KMS-11 (cell line): ENCODE measurements around the gene DSN1.

Experiments
- H2AFZ ChIP-seq: fragments of 200-600 bp; sonication (generic); 2 replicates; pipeline ENCODE4 v1.6.1; 2016; ENCODE audit warnings: antibody characterized with exemption, mixed run types, low read depth
- H3K27ac ChIP-seq: fragments of 200-600 bp; sonication (generic); 2 replicates; pipeline ENCODE4 v1.6.1; 2016; ENCODE audit warnings: mild to moderate bottlenecking, mixed run types
- H3K27me3 ChIP-seq: fragments of 200-600 bp; sonication (generic); 2 replicates; pipeline ENCODE4 v1.6.1; 2017; ENCODE audit warnings: mild to moderate bottlenecking, low read depth, mixed run types, moderate library complexity; ENCODE audit not compliant: insufficient read depth
- H3K36me3 ChIP-seq: fragments of 200-600 bp; sonication (generic); 2 replicates; pipeline ENCODE4 v1.6.1; 2017; ENCODE audit warnings: mild to moderate bottlenecking, mixed run types; ENCODE audit not compliant: insufficient read depth
- H3K4me1 ChIP-seq: fragments of 200-600 bp; sonication (generic); 2 replicates; pipeline ENCODE4 v1.6.1; 2016; ENCODE audit warnings: mild to moderate bottlenecking, low read depth, mixed run types; ENCODE audit not compliant: poor library complexity, severe bottlenecking
- H3K4me2 ChIP-seq: fragments of 200-600 bp; sonication (generic); 2 replicates; pipeline ENCODE4 v1.7.0; 2016; ENCODE audit warnings: mild to moderate bottlenecking, mixed run types
- H3K4me3 ChIP-seq: fragments of 200-600 bp; sonication (generic); IDR thresholded peaks from 2 replicates; pipeline ENCODE4 v1.6.1; 2017; ENCODE audit warnings: low read depth, low read length, mixed read lengths; ENCODE audit not compliant: insufficient read depth
- H3K79me2 ChIP-seq: fragments of 200-600 bp; sonication (generic); 2 replicates; pipeline ENCODE4 v1.6.1; 2016; ENCODE audit warnings: low read depth, mixed run types; ENCODE audit not compliant: insufficient read depth
- H3K9ac ChIP-seq: fragments of 200-600 bp; sonication (generic); 2 replicates; pipeline ENCODE4 v1.6.1; 2016; ENCODE audit warnings: mild to moderate bottlenecking, mixed run types
- H4K20me1 ChIP-seq: fragments of 200-600 bp; sonication (generic); 2 replicates; pipeline ENCODE4 v1.6.1; 2016; ENCODE audit warnings: mild to moderate bottlenecking, mixed run types; ENCODE audit not compliant: insufficient read depth
- TF ChIP-seq, protein P1 (sequence below): fragments of 200-600 bp; sonication (generic); conservative IDR thresholded peaks from 2 replicates; pipeline ENCODE4 v1.6.1; 2017; ENCODE audit warnings: low read depth, mild to moderate bottlenecking, antibody characterized with exemption, low read length, moderate library complexity, mixed read lengths

DSN1 gene

DNA sequence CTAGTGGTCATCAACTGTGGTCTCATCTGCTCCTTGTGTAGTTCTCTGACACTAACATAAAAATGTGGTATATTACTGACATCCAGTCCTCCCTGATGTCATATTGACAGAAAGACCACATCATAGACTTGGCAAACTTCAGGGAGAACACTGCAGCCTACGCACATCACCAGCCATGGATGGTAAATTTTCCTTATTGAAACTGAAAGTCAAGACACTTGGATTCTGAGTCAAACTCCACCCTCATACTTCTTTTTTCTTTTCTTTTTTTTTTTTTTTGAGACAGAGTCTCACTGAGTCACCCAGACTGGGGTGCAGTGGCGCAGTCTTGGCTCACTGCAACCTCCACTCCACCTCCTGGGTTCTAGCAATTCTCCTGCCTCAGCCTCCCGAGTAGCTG, 53.1 kb downstream of the DSN1 start:
- H4K20me1 ChIP-seq: no peaks in the 10 kb centered on the region
- no peak overlapping the region for H3K27ac ChIP-seq
- no peaks in the 10 kb centered on the region for H3K4me1 ChIP-seq
- TF ChIP-seq, protein P1, sequence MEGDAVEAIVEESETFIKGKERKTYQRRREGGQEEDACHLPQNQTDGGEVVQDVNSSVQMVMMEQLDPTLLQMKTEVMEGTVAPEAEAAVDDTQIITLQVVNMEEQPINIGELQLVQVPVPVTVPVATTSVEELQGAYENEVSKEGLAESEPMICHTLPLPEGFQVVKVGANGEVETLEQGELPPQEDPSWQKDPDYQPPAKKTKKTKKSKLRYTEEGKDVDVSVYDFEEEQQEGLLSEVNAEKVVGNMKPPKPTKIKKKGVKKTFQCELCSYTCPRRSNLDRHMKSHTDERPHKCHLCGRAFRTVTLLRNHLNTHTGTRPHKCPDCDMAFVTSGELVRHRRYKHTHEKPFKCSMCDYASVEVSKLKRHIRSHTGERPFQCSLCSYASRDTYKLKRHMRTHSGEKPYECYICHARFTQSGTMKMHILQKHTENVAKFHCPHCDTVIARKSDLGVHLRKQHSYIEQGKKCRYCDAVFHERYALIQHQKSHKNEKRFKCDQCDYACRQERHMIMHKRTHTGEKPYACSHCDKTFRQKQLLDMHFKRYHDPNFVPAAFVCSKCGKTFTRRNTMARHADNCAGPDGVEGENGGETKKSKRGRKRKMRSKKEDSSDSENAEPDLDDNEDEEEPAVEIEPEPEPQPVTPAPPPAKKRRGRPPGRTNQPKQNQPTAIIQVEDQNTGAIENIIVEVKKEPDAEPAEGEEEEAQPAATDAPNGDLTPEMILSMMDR: no peak
- no peaks in the 10 kb centered on the region for H3K79me2 ChIP-seq
- H3K4me3 ChIP-seq: no peak overlapping the region
- H3K4me2 ChIP-seq: no peak overlapping the region
- no peak overlapping the region for H3K9ac ChIP-seq
- H2AFZ ChIP-seq: no peak overlapping the region
- H3K36me3 ChIP-seq: no peaks in the 10 kb centered on the region
- no peaks in the 10 kb centered on the region for H3K27me3 ChIP-seq

DNA sequence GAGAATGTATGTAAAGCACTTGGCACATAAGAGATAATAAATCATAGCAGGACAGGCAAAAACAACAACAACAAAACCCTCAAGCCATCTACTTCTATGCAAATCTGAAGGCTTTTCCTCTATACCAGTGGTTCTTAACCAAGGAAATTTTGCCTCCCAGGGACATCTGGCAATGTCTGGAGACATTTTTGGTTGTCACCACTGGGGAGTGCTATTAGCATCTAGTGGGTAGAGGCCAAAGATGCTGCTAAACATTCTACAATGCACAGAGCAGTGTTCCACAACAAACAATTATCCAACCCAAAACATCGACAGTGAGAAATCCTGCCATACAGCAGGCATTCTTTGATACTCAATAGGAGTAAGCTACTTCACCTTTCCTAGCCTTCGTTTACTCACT, 55.9 kb downstream of the DSN1 start:
- no peak overlapping the region for H3K9ac ChIP-seq
- no peaks in the 10 kb centered on the region for H3K36me3 ChIP-seq
- H4K20me1 ChIP-seq: no peaks in the 10 kb centered on the region
- no peak overlapping the region for H3K4me3 ChIP-seq
- no peaks in the 10 kb centered on the region for H3K4me1 ChIP-seq
- H2AFZ ChIP-seq: no peak overlapping the region
- no peak overlapping the region for H3K27ac ChIP-seq
- H3K27me3 ChIP-seq: no peaks in the 10 kb centered on the region
- TF ChIP-seq, protein P1: no peak
- no peaks in the 10 kb centered on the region for H3K79me2 ChIP-seq
- H3K4me2 ChIP-seq: no peak overlapping the region

DNA sequence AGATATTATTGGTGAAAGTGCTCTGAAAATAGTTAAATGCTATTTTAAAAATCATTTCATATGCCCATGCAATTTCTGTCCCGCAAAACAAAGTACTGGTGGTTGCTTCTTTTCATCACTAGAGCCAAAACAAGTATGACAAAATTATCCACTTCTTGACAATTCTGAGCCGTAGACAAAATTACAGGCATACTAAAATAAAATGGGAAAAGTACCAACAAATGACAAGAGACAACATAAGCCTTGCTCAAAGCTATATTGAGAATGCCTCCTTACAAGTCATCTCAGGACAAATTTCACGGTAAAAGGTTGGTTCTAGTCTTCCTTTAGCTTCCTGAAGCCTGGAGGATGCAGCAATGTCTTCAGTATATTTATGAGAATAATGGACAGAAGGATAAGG, 56.5 kb downstream of the DSN1 start:
- Histone ChIP-seq H2AFZ (no peak overlapping the region), H3K79me2 (no peaks in the 10 kb centered on the region), H3K36me3 (no peaks in the 10 kb centered on the region), H3K4me3 (no peak overlapping the region), H3K9ac (no peak overlapping the region), H3K27ac (no peak overlapping the region), H3K27me3 (no peaks in the 10 kb centered on the region), H3K4me1 (no peaks in the 10 kb centered on the region), H4K20me1 (no peaks in the 10 kb centered on the region), H3K4me2 (no peak overlapping the region)
- TF ChIP-seq, protein P1: no peak

DNA sequence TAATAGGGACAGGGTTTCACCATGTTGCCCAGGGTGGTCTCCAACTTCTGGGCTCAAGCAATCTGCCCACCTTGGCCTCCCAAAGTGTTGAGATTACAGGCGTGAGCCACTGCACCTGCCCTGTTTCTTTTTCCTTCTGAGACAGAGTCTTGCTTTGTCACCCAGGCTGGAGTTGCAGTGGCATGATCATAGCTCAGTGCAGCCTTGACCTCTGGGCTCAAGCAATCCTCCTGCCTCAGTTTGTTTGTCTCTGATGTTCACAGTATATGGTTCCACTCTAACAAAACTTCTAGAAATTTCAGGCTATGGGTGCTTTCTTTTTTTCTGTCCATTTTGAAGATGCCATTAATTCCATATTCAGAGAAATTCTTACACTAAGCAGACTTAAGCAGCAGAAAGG, 60.8 kb downstream of the DSN1 start:
- no peak overlapping the region for H3K4me2 ChIP-seq
- no peak overlapping the region for H2AFZ ChIP-seq
- H3K27ac ChIP-seq: no peak overlapping the region
- no peak overlapping the region for H3K9ac ChIP-seq
- no peaks in the 10 kb centered on the region for H3K36me3 ChIP-seq
- no peaks in the 10 kb centered on the region for H3K79me2 ChIP-seq
- no peaks in the 10 kb centered on the region for H3K4me1 ChIP-seq
- TF ChIP-seq, protein P1: no peak
- H3K4me3 ChIP-seq: no peak overlapping the region
- H3K27me3 ChIP-seq: no peaks in the 10 kb centered on the region
- H4K20me1 ChIP-seq: no peaks in the 10 kb centered on the region

DNA sequence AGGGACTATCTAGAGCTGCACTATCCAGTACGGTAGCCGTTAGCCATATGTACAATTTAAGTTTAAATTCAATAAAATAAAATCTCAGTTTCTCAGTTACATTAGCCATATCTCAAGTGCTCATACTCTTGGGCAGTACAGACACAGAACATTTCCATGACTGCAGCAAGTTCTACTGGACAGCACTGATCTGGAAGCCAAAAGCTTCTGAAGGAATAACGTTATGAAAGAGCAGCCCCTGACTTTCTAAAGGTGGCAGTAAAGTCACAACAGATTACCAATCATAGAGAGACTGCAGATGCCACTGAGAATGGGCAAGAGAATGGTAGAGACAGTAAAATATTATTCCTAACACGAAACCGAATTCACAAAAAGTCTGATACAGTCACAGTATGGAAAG, 64.4 kb downstream of the DSN1 start:
- no peaks in the 10 kb centered on the region for H3K36me3 ChIP-seq
- no peak overlapping the region for H2AFZ ChIP-seq
- no peak overlapping the region for H3K27ac ChIP-seq
- no peak overlapping the region for H3K4me2 ChIP-seq
- H4K20me1 ChIP-seq: no peaks in the 10 kb centered on the region
- no peaks in the 10 kb centered on the region for H3K79me2 ChIP-seq
- TF ChIP-seq, protein P1: no peak
- H3K4me3 ChIP-seq: no peak overlapping the region
- H3K27me3 ChIP-seq: no peaks in the 10 kb centered on the region
- H3K4me1 ChIP-seq: no peaks in the 10 kb centered on the region
- no peak overlapping the region for H3K9ac ChIP-seq
